Measurements from ENCODE around the gene TNPO3.

The TNPO3 gene

DNA sequence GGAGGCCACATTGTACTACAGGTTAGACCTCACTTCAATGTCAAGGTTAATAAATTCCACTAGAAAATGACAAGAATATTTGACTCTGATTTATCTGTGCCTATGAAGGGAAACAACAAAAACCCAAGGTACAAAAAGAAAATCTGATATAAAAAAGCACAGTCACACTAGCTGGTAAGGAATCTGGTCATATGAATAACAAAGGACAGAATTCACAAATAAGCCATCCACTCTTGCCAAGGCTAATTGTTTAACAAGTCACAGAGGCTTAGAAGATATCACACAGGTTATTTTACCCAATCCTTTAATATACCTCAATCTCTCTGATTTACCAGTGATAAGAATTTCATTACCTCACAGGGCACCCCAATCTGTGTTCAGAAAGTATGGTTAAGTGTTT lies 69.3 kb downstream of the TNPO3 start:
- DNase-seq: no peak

GRCh38 chr7:128982105-128982504 lies 72.8 kb downstream of the TNPO3 start:
- in situ Hi-C loops (cut with MboI; ENCODE audit: low pct_unique_long_range_greater_than_20kb, low sequenced_read_pairs): no loop called here
- DNase-seq: no peak

More for the DNA sequence above, 69.3 kb downstream of the TNPO3 start:
- in situ Hi-C loops (cut with MboI; ENCODE audit: low pct_unique_long_range_greater_than_20kb, low sequenced_read_pairs): no loop called here

- in situ Hi-C loops (cut with MboI; ENCODE audit: low pct_unique_long_range_greater_than_20kb, low sequenced_read_pairs): no loop called here
- no peak for DNase-seq
Observed at GRCh38 chr7:128974241-128974934, 80.5 kb downstream of the TNPO3 start.

GRCh38 chr7:128968624-128969023 lies 86.3 kb downstream of the TNPO3 start:
- in situ Hi-C loops (cut with MboI; ENCODE audit: low pct_unique_long_range_greater_than_20kb, low sequenced_read_pairs): no loop called here
- DNase-seq: no peak

- in situ Hi-C loops (cut with MboI; ENCODE audit: low pct_unique_long_range_greater_than_20kb, low sequenced_read_pairs): no loop called here
- no peak for DNase-seq
Observed at GRCh38 chr7:128963327-128963757, 91.6 kb downstream of the TNPO3 start.

- in situ Hi-C loops (cut with MboI; ENCODE audit: low pct_unique_long_range_greater_than_20kb, low sequenced_read_pairs): no loop called here
- no peak for DNase-seq
Observed at GRCh38 chr7:128962899-128963298, 92.0 kb downstream of the TNPO3 start.

DNA sequence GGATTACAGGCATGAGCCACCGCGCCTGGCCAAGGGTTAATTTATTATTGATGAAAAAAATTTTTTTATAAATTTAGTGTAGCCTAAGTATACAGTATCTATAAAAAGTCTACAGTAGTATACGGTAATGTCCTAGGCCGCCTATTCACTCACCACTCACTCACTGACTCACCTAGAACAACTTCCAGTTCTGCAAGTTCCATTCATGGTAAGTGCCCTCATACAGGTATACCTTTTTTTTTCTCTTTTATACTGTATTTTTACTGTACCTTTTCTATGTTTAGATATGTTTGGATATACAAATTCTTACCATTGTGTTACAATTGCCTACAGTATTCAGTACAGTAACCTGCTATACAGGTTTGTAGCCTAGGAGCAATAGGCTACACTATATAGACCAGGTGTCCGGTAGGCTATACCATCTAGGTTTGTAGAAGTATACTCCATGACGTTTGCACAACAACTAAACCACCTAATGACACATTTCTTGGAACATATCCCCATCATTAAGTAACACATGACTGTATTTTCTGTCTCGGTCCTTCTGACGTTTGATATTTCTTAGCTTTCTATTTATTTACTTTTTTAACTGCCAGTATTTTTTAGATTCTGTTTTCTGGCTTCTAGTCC lies 93.8 kb downstream of the TNPO3 start:
- DNase-seq: no peak
- in situ Hi-C loops (cut with MboI; ENCODE audit: low pct_unique_long_range_greater_than_20kb, low sequenced_read_pairs): no loop called here

DNA sequence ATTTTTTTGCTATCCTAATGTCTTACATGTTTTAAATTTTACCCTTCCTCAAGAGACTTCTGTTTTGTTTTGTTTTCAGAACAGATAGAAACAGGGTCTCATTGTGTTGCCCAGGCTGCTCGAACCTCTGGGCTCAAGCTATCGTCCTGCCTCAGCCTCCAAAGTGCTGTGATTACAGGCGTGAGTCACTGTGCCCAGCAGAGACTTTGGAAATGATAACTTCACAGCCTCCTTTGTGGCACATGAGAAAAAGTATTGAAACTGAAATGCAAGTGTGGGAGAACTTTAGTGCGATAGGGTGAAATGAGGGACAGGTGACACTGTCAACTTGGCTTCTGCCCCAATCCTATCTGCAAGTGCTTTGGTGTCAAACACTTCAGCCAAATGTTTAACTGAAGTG lies 95.6 kb downstream of the TNPO3 start:
- DNase-seq: no peak
- in situ Hi-C loops (cut with MboI; ENCODE audit: low pct_unique_long_range_greater_than_20kb, low sequenced_read_pairs): no loop called here

DNA sequence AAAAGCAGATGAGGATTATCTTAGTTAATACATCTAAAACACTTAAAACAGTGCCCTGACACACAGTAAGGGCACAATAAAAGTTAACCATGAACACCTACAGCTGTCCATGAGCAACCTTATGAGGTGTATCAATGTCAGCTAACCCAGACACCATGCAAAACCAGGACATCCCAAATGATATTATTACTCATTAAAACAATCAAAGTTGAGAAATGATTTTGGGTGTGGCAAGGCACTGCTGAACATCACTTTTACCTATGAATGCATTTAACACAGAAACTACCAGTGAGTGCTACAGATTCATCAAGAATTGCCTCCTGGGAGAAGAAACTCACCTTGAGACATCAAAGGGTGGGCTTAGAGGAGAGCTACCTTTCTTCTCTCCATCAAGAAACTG lies 98.9 kb downstream of the TNPO3 start:
- in situ Hi-C loops (cut with MboI; ENCODE audit: low pct_unique_long_range_greater_than_20kb, low sequenced_read_pairs): no loop called here
- DNase-seq: no peak

- DNase-seq: no peak
- in situ Hi-C loops (cut with MboI; ENCODE audit: low pct_unique_long_range_greater_than_20kb, low sequenced_read_pairs): no loop called here
Observed at GRCh38 chr7:128954830-128955802, 99.8 kb downstream of the TNPO3 start.

- in situ Hi-C loops (cut with MboI; ENCODE audit: low pct_unique_long_range_greater_than_20kb, low sequenced_read_pairs): no loop called here
Observed at GRCh38 chr7:128954150-128954549, 100.8 kb downstream of the TNPO3 start.

DNA sequence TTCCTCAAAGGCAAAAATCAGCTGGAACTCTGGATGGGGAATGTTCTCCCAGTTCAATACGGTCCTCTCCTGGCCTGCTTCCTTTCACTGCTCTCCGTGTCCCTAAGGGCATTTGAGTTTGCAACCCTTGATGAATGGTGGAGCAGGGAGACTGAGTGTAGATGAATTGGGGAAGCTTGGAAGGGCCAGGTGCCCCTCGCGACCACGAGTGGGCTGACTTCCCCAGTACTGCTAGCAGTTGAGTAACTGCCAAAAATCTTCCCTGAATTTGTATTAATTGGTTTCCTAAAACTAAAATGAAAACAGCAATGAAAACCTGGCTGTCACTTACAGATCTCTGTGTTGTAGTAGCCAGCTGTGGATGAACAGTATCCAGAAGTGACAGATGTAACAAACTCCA lies 103.6 kb downstream of the TNPO3 start:
- no peak for DNase-seq
- in situ Hi-C loops (cut with MboI; ENCODE audit: low pct_unique_long_range_greater_than_20kb, low sequenced_read_pairs): no loop called here

More at GRCh38 chr7:128954150-128954549, 100.8 kb downstream of the TNPO3 start:
- no peak for DNase-seq

DNA sequence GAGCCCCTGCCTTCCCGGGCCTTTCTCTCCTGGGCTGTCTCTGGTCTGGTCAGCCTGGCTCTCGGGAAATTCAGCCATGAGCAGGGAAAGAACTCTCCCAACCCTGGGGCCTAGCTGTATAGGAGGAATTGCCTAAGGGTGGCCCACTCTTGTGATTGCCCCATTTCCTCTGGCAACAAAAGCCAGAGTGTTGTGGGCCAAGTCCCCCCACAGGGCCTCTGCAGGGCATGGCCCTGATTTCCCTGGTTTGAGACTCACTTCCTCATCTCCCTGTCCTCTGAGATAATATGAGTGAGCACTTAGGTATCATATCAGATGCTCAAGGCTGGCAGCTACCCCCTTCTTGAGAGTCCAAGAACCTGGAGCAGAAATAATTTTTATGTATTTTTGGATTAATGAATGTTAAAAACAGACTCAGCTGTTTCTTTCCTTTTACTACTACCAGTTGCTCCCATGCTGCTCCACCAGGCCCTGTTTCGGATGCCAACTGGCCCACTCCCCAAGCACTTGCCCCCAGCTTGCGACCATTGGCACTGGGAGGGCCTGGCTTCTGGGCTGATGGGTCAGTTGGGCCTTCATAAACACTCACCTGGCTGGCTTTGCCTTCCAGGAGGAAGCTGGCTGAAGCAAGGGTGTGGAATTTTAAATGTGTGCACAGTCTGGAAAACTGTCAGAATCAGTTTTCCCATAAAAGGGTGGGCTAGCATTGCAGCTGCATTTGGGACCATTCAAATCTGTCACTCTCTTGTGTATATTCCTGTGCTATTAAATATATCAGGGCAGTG lies 105.7 kb downstream of the TNPO3 start:
- peak; percentile 55 for DNase-seq
- in situ Hi-C loops (cut with MboI; ENCODE audit: low pct_unique_long_range_greater_than_20kb, low sequenced_read_pairs): no loop called here

GRCh38 chr7:128948312-128948973 lies 106.5 kb downstream of the TNPO3 start:
- in situ Hi-C loops (cut with MboI; ENCODE audit: low pct_unique_long_range_greater_than_20kb, low sequenced_read_pairs): no loop called here
- no peak for DNase-seq

DNA sequence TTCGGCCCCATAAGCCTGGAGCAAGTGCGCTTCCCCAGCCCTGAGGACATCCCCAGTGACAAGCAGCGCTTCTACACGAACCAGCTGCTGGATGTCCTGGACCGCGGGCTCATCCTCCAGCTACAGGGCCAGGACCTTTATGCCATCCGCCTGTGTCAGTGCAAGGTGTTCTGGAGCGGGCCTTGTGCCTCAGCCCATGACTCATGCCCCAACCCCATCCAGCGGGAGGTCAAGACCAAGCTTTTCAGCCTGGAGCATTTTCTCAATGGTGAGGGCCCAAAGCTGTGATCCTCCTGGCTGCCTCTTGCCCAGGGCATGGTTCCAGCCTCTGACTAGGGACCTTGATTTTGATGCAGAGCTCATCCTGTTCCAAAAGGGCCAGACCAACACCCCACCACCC lies 107.1 kb downstream of the TNPO3 start:
- in situ Hi-C loops (cut with MboI; ENCODE audit: low pct_unique_long_range_greater_than_20kb, low sequenced_read_pairs): no loop called here
- no peak for DNase-seq

GRCh38 chr7:128946936-128947830 lies 107.7 kb downstream of the TNPO3 start:
- no peak for DNase-seq
- in situ Hi-C loops (cut with MboI; ENCODE audit: low pct_unique_long_range_greater_than_20kb, low sequenced_read_pairs): no loop called here

GRCh38 chr7:128945668-128946366 lies 109.1 kb downstream of the TNPO3 start:
- in situ Hi-C loops (cut with MboI; ENCODE audit: low pct_unique_long_range_greater_than_20kb, low sequenced_read_pairs): no loop called here

More at GRCh38 chr7:128945668-128946366, 109.1 kb downstream of the TNPO3 start:
- no peak for DNase-seq
